Measurements from ENCODE around the gene TGFBR2.
"Not testable (repeated sequence)": the region's sequence is repeated elsewhere in the genome, so short reads cannot be mapped to it uniquely, and the experiment has no call there.

The TGFBR2 gene

GRCh38 chr3:30616347-30617027, 10.1 kb downstream of the TGFBR2 start:
- no peak for DNase-seq (ENCODE audit: low read depth)
- no peak overlapping the region for H3K4me3 ChIP-seq (ENCODE audit: low read depth, low read length)

GRCh38 chr3:30617069-30617468, 10.7 kb downstream of the TGFBR2 start:
- no peak overlapping the region for H3K4me3 ChIP-seq (ENCODE audit: low read depth, low read length)
- no peak for DNase-seq (ENCODE audit: low read depth)

- no peak overlapping the region for H3K4me3 ChIP-seq (ENCODE audit: low read depth, low read length)
- no peak for DNase-seq (ENCODE audit: low read depth)
Measured at GRCh38 chr3:30617653-30618052, 11.3 kb downstream of the TGFBR2 start.

DNA sequence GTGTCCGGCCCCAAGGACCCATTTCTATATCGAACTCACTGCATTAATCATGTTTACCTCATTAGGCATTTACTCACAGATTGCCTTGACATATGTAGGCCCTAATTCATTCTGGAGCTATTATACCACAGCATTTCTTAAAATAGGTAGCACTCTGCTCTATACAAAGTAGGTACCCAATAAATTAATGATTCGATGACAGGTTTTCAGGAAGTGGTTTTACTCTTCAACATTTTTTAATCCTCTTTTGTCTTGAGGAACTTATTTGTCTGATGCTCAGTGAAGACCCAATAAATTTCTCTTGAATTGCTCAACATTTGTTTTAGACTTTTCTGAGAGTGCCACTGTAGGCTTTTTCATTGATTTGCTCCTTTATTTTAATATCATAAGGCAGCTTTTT, 12.1 kb downstream of the TGFBR2 start:
- no peak overlapping the region for H3K4me3 ChIP-seq (ENCODE audit: low read depth, low read length)
- no peak for DNase-seq (ENCODE audit: low read depth)

DNA sequence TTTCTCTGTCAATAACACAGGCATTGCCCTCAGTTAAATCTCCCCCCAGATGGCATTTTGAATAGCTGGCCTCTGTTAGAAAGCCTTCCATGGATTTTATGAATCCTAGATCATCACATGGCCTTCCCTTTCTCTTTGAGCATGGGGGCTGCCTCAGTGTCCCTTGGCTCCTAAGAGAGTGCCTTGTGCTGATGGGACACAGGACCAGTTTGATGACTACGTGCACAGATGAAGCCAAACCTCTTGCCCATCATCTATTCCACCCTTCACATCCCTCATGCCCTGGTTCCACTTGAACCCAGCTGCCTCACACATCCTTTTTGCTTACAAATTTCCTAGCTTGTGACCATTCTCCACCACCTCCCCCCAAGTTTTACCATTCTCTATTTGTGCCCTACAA, 12.9 kb downstream of the TGFBR2 start:
- DNase-seq (ENCODE audit: low read depth) = no peak
- no peak overlapping the region for H3K4me3 ChIP-seq (ENCODE audit: low read depth, low read length)

GRCh38 chr3:30620402-30621360, 14.3 kb downstream of the TGFBR2 start:
- no peak for DNase-seq (ENCODE audit: low read depth)
- H3K4me3 ChIP-seq (ENCODE audit: low read depth, low read length) = no peak overlapping the region

GRCh38 chr3:30621576-30621975, 15.2 kb downstream of the TGFBR2 start:
- DNase-seq (ENCODE audit: low read depth) = no peak
- H3K4me3 ChIP-seq (ENCODE audit: low read depth, low read length) = no peak overlapping the region

DNA sequence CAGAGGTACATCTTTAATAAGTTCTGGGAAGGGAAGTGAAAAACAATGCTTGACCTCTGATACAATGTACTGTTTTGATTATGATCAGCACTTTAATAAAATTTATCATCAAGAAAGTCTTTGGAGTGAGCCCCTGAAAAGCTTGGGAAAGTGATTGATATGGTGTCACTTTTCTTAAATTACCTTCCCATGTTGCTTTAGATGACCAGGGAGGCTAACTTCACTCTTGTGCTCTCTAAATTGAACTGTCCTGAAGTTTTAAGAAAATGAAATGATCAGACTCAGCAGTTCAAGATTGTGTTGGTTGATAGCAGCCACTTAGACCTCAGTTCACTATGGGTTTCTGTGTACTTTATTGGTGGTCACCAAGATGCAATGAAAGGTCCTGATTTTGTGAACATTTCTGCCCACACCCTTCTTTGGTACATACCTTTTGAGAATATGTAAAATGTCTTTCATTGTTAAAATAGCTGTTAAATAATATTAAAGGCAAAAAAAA, 15.7 kb downstream of the TGFBR2 start:
- no peak for DNase-seq (ENCODE audit: low read depth)
- no peak overlapping the region for H3K4me3 ChIP-seq (ENCODE audit: low read depth, low read length)

GRCh38 chr3:30622790-30623189, 16.4 kb downstream of the TGFBR2 start:
- H3K4me3 ChIP-seq (ENCODE audit: low read depth, low read length) = no peak overlapping the region

DNA sequence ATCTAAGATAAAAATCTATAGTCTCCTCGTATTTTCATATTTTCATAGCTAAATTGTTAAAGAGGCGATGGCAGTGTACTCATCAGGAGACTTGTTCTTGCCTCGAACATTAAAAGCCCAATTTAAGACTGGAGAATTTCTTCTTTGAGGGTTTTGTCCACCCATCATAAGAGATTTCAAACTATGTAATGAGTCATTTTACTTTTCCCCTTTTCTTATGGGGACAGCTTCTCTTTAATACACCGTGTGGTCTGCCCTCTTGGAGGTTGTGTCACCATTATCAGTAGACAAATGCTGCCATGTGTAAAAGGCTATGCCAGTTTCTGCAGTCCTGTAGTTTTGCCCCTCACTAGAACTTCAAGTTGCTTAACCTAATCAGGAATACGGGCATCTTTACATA, 16.9 kb downstream of the TGFBR2 start:
- H3K4me3 ChIP-seq (ENCODE audit: low read depth, low read length) = no peak overlapping the region
- DNase-seq (ENCODE audit: low read depth) = no peak

More at GRCh38 chr3:30622790-30623189, 16.4 kb downstream of the TGFBR2 start:
- no peak for DNase-seq (ENCODE audit: low read depth)

- not testable (repeated sequence) for DNase-seq (ENCODE audit: low read depth); H3K4me3 ChIP-seq (ENCODE audit: low read depth, low read length)
Measured at GRCh38 chr3:30624480-30624879, 18.1 kb downstream of the TGFBR2 start.

DNA sequence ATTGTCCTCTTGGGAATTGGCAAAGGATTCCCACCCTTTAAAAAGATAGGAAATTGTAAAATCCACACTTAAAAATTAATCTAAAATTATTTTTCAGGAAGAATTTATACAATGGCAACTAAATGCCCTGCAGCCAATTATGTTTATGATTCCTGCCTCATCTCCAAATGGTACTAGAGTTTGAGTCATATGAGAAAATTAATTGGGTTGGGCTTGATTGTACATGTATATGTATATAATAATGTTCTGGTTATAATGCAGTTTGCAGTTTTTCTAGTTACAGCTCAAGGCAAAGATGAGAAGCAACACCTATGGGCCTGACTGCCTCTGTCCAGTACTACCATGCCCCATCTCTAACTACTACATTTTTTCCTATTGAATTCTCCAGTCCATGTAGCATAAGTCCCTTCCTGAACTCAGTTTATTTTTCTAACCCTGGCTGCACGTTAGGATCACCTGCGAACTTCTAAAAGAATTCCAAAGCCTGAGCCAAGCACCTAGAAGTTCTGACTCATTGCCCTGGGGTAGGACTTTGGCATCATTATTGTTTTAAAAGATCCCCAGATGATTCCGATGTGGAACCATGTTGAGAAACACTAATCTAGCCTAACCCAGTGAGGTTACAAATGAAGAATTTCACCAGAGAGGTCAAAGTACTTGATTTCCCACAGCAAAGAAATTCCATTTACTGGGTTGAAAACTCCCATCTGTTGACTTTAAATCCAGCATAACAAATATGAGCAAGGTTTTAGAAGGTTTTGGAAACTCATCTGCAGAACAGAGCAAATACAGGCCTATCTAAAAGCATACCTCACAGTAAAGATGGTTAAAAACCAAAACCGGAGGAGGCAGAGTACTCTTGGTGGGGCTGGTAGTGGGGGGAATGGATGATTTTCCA, 19.4 kb downstream of the TGFBR2 start:
- DNase-seq (ENCODE audit: low read depth) = peak; percentile 73
- H3K4me3 ChIP-seq (ENCODE audit: low read depth, low read length) = no peak overlapping the region

DNA sequence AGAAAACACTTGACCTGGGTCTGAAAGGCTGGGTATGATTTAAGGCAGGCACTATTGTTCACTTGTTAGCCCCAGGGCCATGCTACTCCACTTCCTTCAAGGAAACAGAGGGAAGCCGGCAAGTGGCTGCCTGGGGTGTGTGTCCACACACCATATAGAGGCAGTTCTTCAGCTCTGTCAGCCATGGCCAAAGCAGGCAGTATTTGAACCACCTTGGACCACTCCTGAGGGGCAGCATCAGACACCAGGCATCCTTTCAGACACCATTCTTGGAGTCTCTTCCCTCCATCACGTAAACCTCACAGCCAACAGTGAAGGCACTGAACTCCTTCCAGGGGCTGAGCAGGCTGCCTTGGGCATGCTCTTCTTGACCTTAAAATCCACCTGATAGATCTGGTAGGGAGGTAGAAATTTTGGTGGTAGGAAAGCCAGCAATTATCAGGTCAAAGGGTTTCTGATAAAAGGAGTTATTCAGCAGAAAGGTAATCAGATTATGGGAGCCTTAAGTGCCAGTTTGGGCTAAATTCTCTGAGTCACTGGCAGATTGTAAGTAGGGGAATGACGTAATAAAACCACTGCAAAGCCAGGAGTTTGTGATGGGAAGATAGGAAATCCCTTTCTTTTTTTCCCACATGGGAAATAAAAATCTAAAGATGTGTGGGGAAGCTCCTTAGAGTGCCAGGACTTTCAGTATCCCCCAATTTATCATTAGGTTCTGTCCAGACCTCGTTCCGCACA, 20.2 kb downstream of the TGFBR2 start:
- no peak overlapping the region for H3K4me3 ChIP-seq (ENCODE audit: low read depth, low read length)
- no peak for DNase-seq (ENCODE audit: low read depth)

DNA sequence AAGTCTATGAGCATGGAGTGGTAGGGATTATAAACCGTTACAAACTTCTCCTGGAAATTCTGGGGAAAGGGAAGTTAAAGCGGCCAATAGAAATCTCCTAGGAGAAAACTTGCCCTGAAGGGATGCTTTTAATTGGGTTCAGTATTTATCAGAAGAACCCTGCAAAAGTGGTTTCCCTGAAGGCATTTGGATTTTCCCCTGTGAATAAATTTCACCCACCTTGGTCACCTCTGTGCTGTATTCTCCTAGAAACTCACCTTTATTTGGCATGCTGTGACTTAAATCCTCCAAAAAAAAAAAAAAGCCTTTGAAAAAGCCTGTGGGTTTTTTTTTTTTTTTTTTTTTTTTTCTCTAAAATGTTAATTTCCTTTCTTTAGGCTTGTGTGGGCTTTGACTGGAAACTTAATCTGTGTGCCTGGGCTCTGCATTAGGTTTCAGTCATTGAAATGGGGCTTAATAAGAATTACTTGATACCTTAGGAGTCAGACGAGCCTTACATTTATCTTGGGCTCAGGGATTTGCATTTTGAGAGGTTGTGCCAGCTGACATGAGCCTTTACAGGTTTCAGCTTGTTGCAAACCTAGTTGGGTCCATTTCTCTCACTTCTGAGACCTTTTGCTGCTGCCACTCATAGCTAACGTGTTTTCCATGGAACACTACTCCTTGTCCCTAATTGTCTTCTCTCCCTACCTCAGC, 22.0 kb downstream of the TGFBR2 start:
- H3K4me3 ChIP-seq (ENCODE audit: low read depth, low read length) = no peak overlapping the region
- no peak for DNase-seq (ENCODE audit: low read depth)

GRCh38 chr3:30628901-30629590, 22.6 kb downstream of the TGFBR2 start:
- DNase-seq (ENCODE audit: low read depth) = no peak
- H3K4me3 ChIP-seq (ENCODE audit: low read depth, low read length) = no peak overlapping the region

GRCh38 chr3:30629746-30630145, 23.3 kb downstream of the TGFBR2 start:
- no peak for DNase-seq (ENCODE audit: low read depth)
- no peak overlapping the region for H3K4me3 ChIP-seq (ENCODE audit: low read depth, low read length)

DNA sequence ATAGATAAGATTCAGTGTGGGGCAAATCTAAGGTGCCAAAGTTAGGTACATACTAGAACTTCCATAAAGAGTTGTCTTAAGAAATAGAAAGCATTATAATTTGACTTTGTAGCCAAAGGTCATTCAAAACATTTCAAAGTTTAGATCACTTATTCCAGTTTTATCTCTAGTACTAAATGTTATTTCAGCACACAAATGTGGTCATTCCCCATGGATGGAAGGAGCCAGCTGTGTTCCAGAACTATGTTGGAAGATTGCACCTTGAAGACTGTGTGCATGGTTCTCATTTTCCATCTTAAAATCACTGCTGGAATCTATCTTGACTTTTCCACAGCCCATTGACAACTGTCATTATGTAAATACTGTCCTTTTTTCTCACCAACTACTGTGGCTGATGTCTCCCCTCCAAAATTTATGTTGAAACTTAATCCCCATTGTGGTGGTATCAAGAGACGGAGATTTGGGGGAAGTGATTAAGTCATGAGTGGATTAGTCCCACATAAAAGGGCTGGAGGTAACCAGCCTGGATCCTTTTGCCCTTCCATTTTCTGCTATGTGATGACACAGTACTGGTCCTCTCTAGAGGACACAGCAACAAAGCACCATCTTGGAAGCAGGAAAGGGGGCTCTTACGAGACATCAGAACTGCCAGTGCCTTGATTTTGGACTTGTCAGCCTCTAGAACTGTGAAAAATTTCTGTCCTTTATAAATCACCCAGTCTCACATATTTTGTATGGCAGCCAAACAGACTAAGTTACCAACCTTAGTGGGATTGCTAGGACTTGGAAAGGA, 24.0 kb downstream of the TGFBR2 start:
- no peak overlapping the region for H3K4me3 ChIP-seq (ENCODE audit: low read depth, low read length)
- DNase-seq (ENCODE audit: low read depth) = no peak

Data from skeletal muscle cell (primary cell).